NCI-H510A treated with DMSO at 0.1 percent for 48 hours (cell line): ENCODE data around the gene PCDHB16.

Source experiments
- DNase-seq: peaks from one replicate; lab custom pipeline; 2025; lab: John Stamatoyannopoulos, UW

The PCDHB16 gene

DNA sequence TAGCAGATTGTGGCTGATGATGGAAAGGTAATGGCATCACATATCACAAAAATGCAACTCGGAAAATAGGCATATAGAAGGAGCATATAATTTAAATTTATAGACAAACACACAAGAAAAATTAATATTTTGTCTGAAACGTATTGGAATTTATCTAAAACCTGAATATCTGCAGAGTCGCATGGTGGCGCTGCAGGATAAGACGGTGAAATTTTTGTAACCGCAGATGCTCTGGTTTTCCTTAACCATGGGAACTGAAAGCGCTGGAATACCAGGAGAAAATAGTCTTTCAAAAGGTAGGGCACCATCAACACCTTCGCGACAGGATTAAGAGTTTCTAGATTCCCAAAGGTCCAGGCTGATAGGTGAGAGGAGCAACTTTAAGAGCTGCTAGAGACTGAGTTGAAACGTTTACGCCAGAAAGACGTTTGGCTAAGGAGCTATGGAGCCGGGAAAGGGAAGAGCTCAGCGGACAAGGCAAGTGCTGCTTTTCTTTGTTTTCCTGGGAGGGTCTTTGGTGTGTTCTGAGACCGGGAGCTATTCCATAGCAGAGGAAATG is 52.0 kb downstream of the PCDHB16 start:
- no peak for DNase-seq
